GM18858 (cell line): ENCODE measurements around the gene PCDH10.
"Not testable (repeated sequence)": the region's sequence is repeated elsewhere in the genome, so short reads cannot be mapped to it uniquely, and the experiment has no call there.

Experiments used
- ATAC-seq: cut with Tn5 transposase; IDR thresholded peaks from one replicate; pipeline ENCODE4 v1.9.1; 2021; ENCODE audit not compliant: unreplicated experiment

PCDH10 gene

GRCh38 chr4:133208694-133209285 lies 59.7 kb downstream of the PCDH10 start:
- ATAC-seq, result no peak

- no peak for ATAC-seq
Measured at GRCh38 chr4:133233922-133234321, 84.8 kb downstream of the PCDH10 start.

- ATAC-seq, result not testable (repeated sequence)
Measured at GRCh38 chr4:133240451-133240850, 91.4 kb downstream of the PCDH10 start.
